A673 (cell line): ENCODE data around the gene VWA8. TPM values are rescaled to one million over a fixed set of nuclear protein-coding genes. Genes with fewer than 3 reads are reported as not detected.

ENCODE experiments used
- BruUV-seq: library from RNA; stranded (reverse); fragments of 400-500 nt; replicated peaks from 2 replicates; lab custom pipeline; 2021; lab: Mats Ljungman, UMichigan
- CTCF ChIA-PET: fragments of 300-600 bp; sonication (Branson Sonifier 250); formaldehyde crosslinking; loops from one replicate; lab custom pipeline; 2022; ENCODE audit warnings: antibody characterized with exemption; lab: Charles Lee
- POLR2A ChIA-PET: fragments of 300-600 bp; sonication (Branson Sonifier 250); formaldehyde crosslinking; loops from one replicate; lab custom pipeline; 2022; ENCODE audit warnings: antibody characterized with exemption; ENCODE audit not compliant: low non-redundant PET; lab: Charles Lee
- DNase-seq: peaks from one replicate; pipeline ENCODE4 v3.0.0-alpha.2; 2015; ENCODE audit warnings: low spot score
- H3K27ac ChIP-seq: fragments of 200-600 bp; sonication (generic); 2 replicates; pipeline ENCODE4 v1.5.1; 2016; ENCODE audit warnings: mixed run types, low read depth, mild to moderate bottlenecking, mixed read lengths, antibody characterized with exemption, low read length; ENCODE audit not compliant: poor library complexity, severe bottlenecking
- H3K27me3 ChIP-seq: fragments of 200-600 bp; sonication (generic); replicated peaks from 2 replicates; pipeline ENCODE4 v1.6.1; 2017; ENCODE audit warnings: mixed run types, low read depth, mild to moderate bottlenecking, mixed read lengths, antibody characterized with exemption, low read length; ENCODE audit not compliant: insufficient read depth, poor library complexity
- H3K36me3 ChIP-seq: fragments of 200-600 bp; sonication (generic); 2 replicates; pipeline ENCODE4 v1.6.1; 2016; ENCODE audit warnings: mixed run types, mild to moderate bottlenecking, mixed read lengths, antibody characterized with exemption, low read length; ENCODE audit not compliant: insufficient read depth, poor library complexity, severe bottlenecking
- H3K4me1 ChIP-seq: fragments of 200-600 bp; sonication (generic); 2 replicates; pipeline ENCODE4 v1.6.1; 2017; ENCODE audit warnings: mixed run types, mild to moderate bottlenecking, mixed read lengths, antibody characterized with exemption, low read length; ENCODE audit not compliant: insufficient read depth, poor library complexity, severe bottlenecking
- H3K4me3 ChIP-seq: fragments of 200-600 bp; sonication (generic); 2 replicates; pipeline ENCODE4 v1.5.1; 2016; ENCODE audit warnings: low read depth, mixed run types, mild to moderate bottlenecking, mixed read lengths, low read length; ENCODE audit not compliant: poor library complexity, severe bottlenecking
- H3K9me3 ChIP-seq: fragments of 200-600 bp; sonication (generic); 2 replicates; pipeline ENCODE4 v1.6.1; 2016; ENCODE audit warnings: mixed run types, low read depth, mild to moderate bottlenecking, mixed read lengths, antibody characterized with exemption, low read length; ENCODE audit not compliant: poor library complexity, severe bottlenecking
- CTCF ChIP-seq: fragments of 300-800, 200-600 bp; sonication (generic); conservative IDR thresholded peaks from 2 replicates; pipeline ENCODE4 v1.5.1; 2017; ENCODE audit warnings: low read depth, mild to moderate bottlenecking, antibody characterized with exemption, low read length, moderate library complexity, mixed read lengths
- EZH2 ChIP-seq: fragments of 200-600 bp; sonication (generic); IDR thresholded peaks from 2 replicates; pipeline ENCODE4 v1.6.1; 2017; ENCODE audit warnings: borderline replicate concordance, low read depth, mild to moderate bottlenecking, mixed read lengths, antibody characterized with exemption, low read length; ENCODE audit not compliant: poor library complexity, severe bottlenecking
- intact Hi-C: fragments of 100-400 bp; cut with micrococcal nuclease; formaldehyde crosslinking; loops from one replicate; pipeline ENCODE4 v1.10.0; 2022; ENCODE audit not compliant: unreplicated experiment
- total RNA-seq: library from RNA; stranded (reverse); gene quantifications from 2 replicates; pipeline ENCODE4 v1.2.3, GENCODE V29; 2021

VWA8 gene
- total RNA-seq, 1 experiment from 2014 or later, result 18.5 TPM

DNA sequence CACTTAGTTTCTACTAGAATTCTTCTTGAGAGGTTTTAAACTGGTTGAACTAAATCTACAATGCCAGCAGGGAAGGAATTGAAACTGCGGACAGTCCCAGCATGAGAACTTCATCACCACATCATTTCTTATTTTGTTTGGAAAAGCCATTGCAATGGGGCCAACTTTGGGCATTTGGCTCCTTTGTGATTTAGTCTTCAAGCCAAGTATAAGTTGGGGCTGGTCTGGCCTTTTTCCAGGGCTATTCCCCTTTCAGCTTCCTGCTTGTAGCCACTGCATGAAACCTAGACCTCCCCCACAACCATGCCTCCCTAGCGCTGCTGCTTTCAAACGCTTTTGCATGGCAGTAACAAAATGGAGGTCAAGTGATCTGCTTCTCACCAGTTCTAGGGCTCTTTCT is 361.3 kb downstream of the VWA8 start:
- no peaks in the 10 kb centered on the region for H3K36me3 ChIP-seq
- ChIA-PET POLR2A (no interaction called here), CTCF (no interaction called here)
- no TSS peak for BruUV-seq
- DNase-seq, result no peak
- TF ChIP-seq CTCF (no peak), EZH2 (no peak)
- no peak overlapping the region for H3K4me3 ChIP-seq
- H3K4me1 ChIP-seq, result no peaks in the 10 kb centered on the region
- no peak overlapping the region for H3K27ac ChIP-seq
- intact Hi-C loops, result no loop called here
- H3K9me3 ChIP-seq, result no peaks in the 10 kb centered on the region
- H3K27me3 ChIP-seq, result no peaks in the 10 kb centered on the region

DNA sequence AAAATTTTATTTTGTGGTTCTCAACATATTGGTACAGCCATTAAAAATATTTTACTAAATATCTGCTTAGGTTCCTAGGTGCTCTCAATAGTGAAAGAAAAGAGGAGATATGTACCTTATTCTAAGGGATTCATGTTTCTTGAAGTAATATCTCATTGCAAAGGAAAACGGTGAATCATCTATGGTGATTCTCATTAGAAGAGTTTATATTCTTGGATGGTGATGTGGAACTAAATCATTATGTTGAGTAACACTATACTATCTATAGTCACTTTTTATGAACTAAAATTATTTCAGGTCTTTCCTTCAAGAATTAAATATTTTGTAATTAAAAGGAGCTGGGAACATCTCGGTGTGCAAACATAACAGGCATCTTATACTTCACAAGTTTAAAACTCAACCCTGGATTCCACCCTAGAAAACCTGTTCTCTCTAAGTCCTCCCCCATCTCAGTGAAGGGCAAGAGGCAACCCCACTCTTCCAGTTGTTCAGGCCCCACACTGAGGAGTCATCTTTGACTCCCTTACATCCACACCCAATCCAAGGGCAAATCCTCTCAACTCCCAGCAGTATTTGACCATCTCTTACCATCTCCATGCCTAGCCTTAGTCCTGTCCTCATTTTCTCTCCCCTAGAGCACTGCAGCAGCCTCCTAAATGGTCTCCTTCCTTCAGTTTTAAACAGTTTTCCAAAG is 363.4 kb downstream of the VWA8 start:
- CTCF ChIA-PET, result no interaction called here
- intact Hi-C loops, result no loop called here
- Histone ChIP-seq H3K4me3 (no peak overlapping the region), H3K36me3 (no peaks in the 10 kb centered on the region), H3K9me3 (no peaks in the 10 kb centered on the region), H3K27ac (no peak overlapping the region), H3K27me3 (no peaks in the 10 kb centered on the region), H3K4me1 (no peaks in the 10 kb centered on the region)
- DNase-seq, result no peak
- no TSS peak for BruUV-seq
- TF ChIP-seq EZH2 (no peak), CTCF (no peak)
- POLR2A ChIA-PET, result no interaction called here

GRCh38 chr13:41596190-41596589 is 364.7 kb downstream of the VWA8 start:
- no peaks in the 10 kb centered on the region for H3K36me3 ChIP-seq
- DNase-seq, result no peak
- H3K4me1 ChIP-seq, result no peaks in the 10 kb centered on the region
- H3K4me3 ChIP-seq, result no peak overlapping the region
- H3K27ac ChIP-seq, result no peak overlapping the region
- H3K9me3 ChIP-seq, result no peaks in the 10 kb centered on the region
- no peak for TF ChIP-seq EZH2
- no peak for TF ChIP-seq CTCF
- POLR2A ChIA-PET, result no interaction called here
- no peaks in the 10 kb centered on the region for H3K27me3 ChIP-seq
- intact Hi-C loops, result no loop called here
- CTCF ChIA-PET, result no interaction called here
- no TSS peak for BruUV-seq
